ENCODE data around the gene ATP5PD.

ATP5PD gene

GRCh38 chr17:74994440-74994839, 52.3 kb downstream of the ATP5PD start:
- DNase-seq (ENCODE audit: low spot score), result no peak

DNA sequence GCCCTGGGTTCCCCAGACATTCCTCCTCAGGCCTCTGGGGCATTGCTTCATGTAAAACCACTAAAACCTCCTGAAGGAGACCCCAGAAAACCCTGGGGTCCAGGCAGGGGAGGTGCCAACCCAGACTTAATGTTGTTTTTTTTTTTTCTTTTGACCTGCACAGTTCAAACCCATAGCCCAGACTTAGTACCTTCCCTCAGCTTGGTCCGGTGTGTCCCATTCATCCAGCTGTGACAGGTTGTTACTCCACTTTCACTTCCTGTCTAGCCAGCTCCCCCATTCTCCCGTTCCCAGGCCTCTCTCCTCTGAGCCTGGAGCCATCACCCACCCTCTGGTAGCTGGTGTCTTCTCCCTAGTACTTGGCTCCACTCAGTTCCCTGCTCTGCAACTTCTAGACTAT, 54.5 kb downstream of the ATP5PD start:
- DNase-seq (ENCODE audit: low spot score), result no peak

DNA sequence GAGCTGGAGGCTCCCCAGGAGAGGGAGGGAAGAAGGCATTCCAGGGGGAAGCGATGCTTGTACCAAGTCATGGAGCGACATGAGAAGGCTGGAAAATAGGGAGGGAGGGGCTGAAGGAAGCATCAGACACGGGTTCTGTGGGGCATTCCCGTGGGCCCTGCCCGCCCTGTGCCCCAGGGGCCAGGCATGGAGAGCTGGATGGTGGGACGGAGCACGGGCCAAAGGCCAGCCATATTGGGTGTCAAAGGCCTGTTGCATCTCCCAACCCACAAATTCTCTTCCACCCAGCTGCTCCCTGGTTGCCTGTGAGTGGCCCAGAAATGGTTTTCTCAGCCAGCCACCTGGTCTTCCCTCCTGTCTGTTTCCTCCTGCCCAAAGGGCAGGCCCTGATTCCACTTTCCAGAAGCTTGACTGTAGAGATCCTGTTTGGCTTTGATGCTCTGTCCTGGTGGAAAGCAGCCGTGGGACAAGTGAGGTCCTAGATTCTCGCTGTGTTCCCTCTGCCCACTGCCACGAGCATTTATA, 56.1 kb downstream of the ATP5PD start:
- no peak for DNase-seq (ENCODE audit: low spot score)

Measured in pons (tissue), 1 donor.